GM19397 (cell line): ENCODE results near the gene AHCYL2.
"Not testable (repeated sequence)": the region's sequence is repeated elsewhere in the genome, so short reads cannot be mapped to it uniquely, and the experiment has no call there.

Experiments
- ATAC-seq: cut with Tn5 transposase; IDR thresholded peaks from one replicate; pipeline ENCODE4 v1.9.1; 2021; ENCODE audit warnings: mild to moderate bottlenecking, moderate library complexity; ENCODE audit not compliant: unreplicated experiment

Gene AHCYL2

GRCh38 chr7:129282865-129283264 is 58.0 kb downstream of the AHCYL2 start:
- no peak for ATAC-seq

- no peak for ATAC-seq
Observed at GRCh38 chr7:129283936-129284335, 59.1 kb downstream of the AHCYL2 start.

- ATAC-seq = no peak
Observed at GRCh38 chr7:129285111-129285510, 60.3 kb downstream of the AHCYL2 start.

- ATAC-seq = no peak
Observed at GRCh38 chr7:129292861-129293260, 68.0 kb downstream of the AHCYL2 start.

- ATAC-seq = no peak
Observed at GRCh38 chr7:129295015-129295423, 70.2 kb downstream of the AHCYL2 start.

GRCh38 chr7:129298268-129298893 is 73.6 kb downstream of the AHCYL2 start:
- ATAC-seq = no peak

- no peak for ATAC-seq
Observed at GRCh38 chr7:129299889-129300288, 75.1 kb downstream of the AHCYL2 start.

GRCh38 chr7:129300299-129300698 is 75.5 kb downstream of the AHCYL2 start:
- ATAC-seq = not testable (repeated sequence)

GRCh38 chr7:129307592-129307991 is 82.8 kb downstream of the AHCYL2 start:
- ATAC-seq = no peak

GRCh38 chr7:129308047-129308446 is 83.2 kb downstream of the AHCYL2 start:
- no peak for ATAC-seq

- ATAC-seq = no peak
Observed at GRCh38 chr7:129311429-129311828, 86.6 kb downstream of the AHCYL2 start.

- ATAC-seq = no peak
Observed at GRCh38 chr7:129313282-129313681, 88.5 kb downstream of the AHCYL2 start.

- ATAC-seq = no peak
Observed at GRCh38 chr7:129315960-129316359, 91.1 kb downstream of the AHCYL2 start.

GRCh38 chr7:129317450-129317849 is 92.6 kb downstream of the AHCYL2 start:
- ATAC-seq = no peak

- no peak for ATAC-seq
Observed at GRCh38 chr7:129327076-129327475, 102.2 kb downstream of the AHCYL2 start.

- no peak for ATAC-seq
Observed at GRCh38 chr7:129332254-129333035, 107.6 kb downstream of the AHCYL2 start.

- no peak for ATAC-seq
Observed at GRCh38 chr7:129334473-129334872, 109.6 kb downstream of the AHCYL2 start.

- no peak for ATAC-seq
Observed at GRCh38 chr7:129338450-129338849, 113.6 kb downstream of the AHCYL2 start.

GRCh38 chr7:129341212-129341611 is 116.4 kb downstream of the AHCYL2 start:
- no peak for ATAC-seq

- ATAC-seq = no peak
Observed at GRCh38 chr7:129341816-129342806, 117.3 kb downstream of the AHCYL2 start.

GRCh38 chr7:129343099-129343700 is 118.4 kb downstream of the AHCYL2 start:
- ATAC-seq = no peak
